Measurements from ENCODE around the gene KYAT1. TPM values are rescaled to one million over a fixed set of nuclear protein-coding genes. Genes with fewer than 3 reads are reported as not detected.

The KYAT1 gene
- total and polyA plus RNA-seq, 10 donors, result 4.7 to 19.9 (median 6.6) TPM

GRCh38 chr9:128828267-128828666 lies 53.5 kb downstream of the KYAT1 start:
- intact Hi-C loops (cut with DNase I; ENCODE audit: low total_unique reads), result no loop called here
- TF ChIP-seq CTCF (IDR thresholded peaks at IDR 0.05 in 8 of 11, conservative IDR thresholded peaks at IDR 0.05 in 3 of 11) (no peak), POLR2A (IDR thresholded peaks at IDR 0.05) (no peak), POLR2AphosphoS5 (IDR thresholded peaks at IDR 0.05) (no peak)
- Histone ChIP-seq H3K4me3 (peak overlapping the region in 4 of 8 donors; percentile 77 to 95 (median 94)), H3K36me3 (peaks cover 0 to 55% (median 43%) of the 10 kb centered on the region in 6 donors), H3K4me1 (peaks cover 8 to 32% (median 20%) of the 10 kb centered on the region in 6 donors), H3K9me3 (no peaks in the 10 kb centered on the region), H3K27me3 (replicated peaks in 1 of 7) (no peaks in the 10 kb centered on the region), H3K27ac (no peak overlapping the region)
- 85 to 92% (median 92%) methylated on average over 8 of the region's 8 CpGs for WGBS, 5 donors
- no peak for DNase-seq

- WGBS, 5 donors, result 89 to 99% (median 95%) methylated on average over 19 to 22 of the region's 22 CpGs
- DNase-seq, result no peak
- Histone ChIP-seq H3K27ac (no peak overlapping the region), H3K4me1 (peaks cover 8 to 43% (median 22%) of the 10 kb centered on the region in 6 donors), H3K27me3 (replicated peaks in 1 of 7) (no peaks in the 10 kb centered on the region), H3K36me3 (peaks cover 0 to 71% (median 63%) of the 10 kb centered on the region in 6 donors), H3K4me3 (no peak overlapping the region), H3K9me3 (no peaks in the 10 kb centered on the region)
- intact Hi-C loops (cut with DNase I; ENCODE audit: low total_unique reads), result no loop called here
- TF ChIP-seq POLR2AphosphoS5 (IDR thresholded peaks at IDR 0.05) (peak in 1 of 3 donors; percentile 34), POLR2A (IDR thresholded peaks at IDR 0.05) (no peak)
These were observed 55.6 kb downstream of the KYAT1 start for GRCh38 chr9:128825923-128826700.

- Histone ChIP-seq H3K36me3 (peaks cover 0 to 77% (median 64%) of the 10 kb centered on the region in 6 donors), H3K27ac (no peak overlapping the region), H3K9me3 (no peaks in the 10 kb centered on the region), H3K4me1 (peaks cover 10 to 46% (median 22%) of the 10 kb centered on the region in 6 donors), H3K4me3 (no peak overlapping the region), H3K27me3 (replicated peaks in 1 of 7) (no peaks in the 10 kb centered on the region)
- no peak for DNase-seq
- intact Hi-C loops (cut with DNase I; ENCODE audit: low total_unique reads), result no loop called here
- TF ChIP-seq POLR2AphosphoS5 (IDR thresholded peaks at IDR 0.05), result no peak
- WGBS, 5 donors, result 92 to 100% (median 95%) methylated on average over 4 to 7 of the region's 7 CpGs
These were observed 56.8 kb downstream of the KYAT1 start for GRCh38 chr9:128824911-128825310.

GRCh38 chr9:128823903-128824406 lies 57.8 kb downstream of the KYAT1 start:
- H3K36me3 ChIP-seq, result peaks cover 0 to 77% (median 64%) of the 10 kb centered on the region in 6 donors
- WGBS, 5 donors, result 85 to 99% (median 92%) methylated on average over 7 to 12 of the region's 12 CpGs

GRCh38 chr9:128823362-128823902 lies 58.3 kb downstream of the KYAT1 start:
- 85 to 93% (median 91%) methylated on average over 16 to 19 of the region's 19 CpGs for WGBS, 5 donors
- intact Hi-C loops (cut with DNase I; ENCODE audit: low total_unique reads), result no loop called here
- Histone ChIP-seq H3K27me3 (replicated peaks in 1 of 7) (no peaks in the 10 kb centered on the region), H3K9me3 (no peaks in the 10 kb centered on the region), H3K36me3 (peaks cover 0 to 77% (median 64%) of the 10 kb centered on the region in 6 donors), H3K4me1 (peaks cover 10 to 45% (median 22%) of the 10 kb centered on the region in 6 donors), H3K27ac (no peak overlapping the region), H3K4me3 (no peak overlapping the region)
- DNase-seq, result no peak
- TF ChIP-seq POLR2AphosphoS5 (IDR thresholded peaks at IDR 0.05) (no peak), POLR2A (IDR thresholded peaks at IDR 0.05) (no peak), CTCF (IDR thresholded peaks at IDR 0.05 in 8 of 11, conservative IDR thresholded peaks at IDR 0.05 in 3 of 11) (no peak)

More at GRCh38 chr9:128823903-128824406, 57.8 kb downstream of the KYAT1 start:
- Histone ChIP-seq H3K9me3 (no peaks in the 10 kb centered on the region), H3K27ac (no peak overlapping the region), H3K27me3 (replicated peaks in 1 of 7) (no peaks in the 10 kb centered on the region), H3K4me1 (peaks cover 16 to 48% (median 26%) of the 10 kb centered on the region in 6 donors), H3K4me3 (no peak overlapping the region)
- intact Hi-C loops (cut with DNase I; ENCODE audit: low total_unique reads), result no loop called here
- no peak for DNase-seq
- TF ChIP-seq POLR2AphosphoS5 (IDR thresholded peaks at IDR 0.05), result no peak

All from spleen (tissue), 11 donors.